ENCODE data around the gene TREM1.
"Not testable (repeated sequence)": the region's sequence is repeated elsewhere in the genome, so short reads cannot be mapped to it uniquely, and the experiment has no call there.

The TREM1 gene

DNA sequence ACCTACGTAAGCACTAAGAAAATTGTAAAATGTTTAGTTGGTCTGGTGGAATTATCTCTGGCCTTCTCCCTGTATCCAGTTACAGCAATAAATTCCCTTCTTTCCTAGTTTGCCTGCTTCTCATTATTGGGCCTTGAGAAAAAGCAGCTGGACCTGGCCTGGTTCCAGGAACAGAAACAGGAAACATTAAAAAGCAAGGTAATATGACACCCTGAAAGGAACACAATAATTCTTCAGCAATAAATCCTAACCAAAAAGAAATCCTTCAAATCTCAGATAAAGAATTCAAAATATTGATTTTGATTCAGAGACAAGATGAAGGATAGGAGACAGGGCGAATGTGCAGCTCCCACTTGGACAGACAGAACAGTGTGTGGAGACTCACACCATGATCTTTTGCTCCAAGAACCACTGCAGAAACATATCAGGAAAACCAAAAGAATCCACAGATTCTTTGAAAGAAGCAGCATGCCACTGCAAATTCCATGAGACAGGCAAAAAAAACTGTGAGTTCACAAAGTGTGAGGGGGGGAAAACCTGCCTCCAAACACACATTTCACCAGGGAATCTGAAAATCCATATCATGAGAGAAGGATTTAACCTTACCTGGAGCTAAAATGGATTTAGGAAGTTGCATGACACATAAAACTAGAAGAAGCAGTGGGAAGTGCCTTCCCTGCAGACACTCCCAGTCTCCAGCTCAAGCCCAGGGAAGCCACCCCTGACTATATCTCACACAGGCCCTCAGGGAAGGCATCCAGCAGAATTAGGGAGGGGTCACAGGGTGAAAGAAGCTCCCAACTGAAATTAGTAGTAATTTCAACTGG is 28.9 kb downstream of the TREM1 start:
- FAIRE-seq: no peak

DNA sequence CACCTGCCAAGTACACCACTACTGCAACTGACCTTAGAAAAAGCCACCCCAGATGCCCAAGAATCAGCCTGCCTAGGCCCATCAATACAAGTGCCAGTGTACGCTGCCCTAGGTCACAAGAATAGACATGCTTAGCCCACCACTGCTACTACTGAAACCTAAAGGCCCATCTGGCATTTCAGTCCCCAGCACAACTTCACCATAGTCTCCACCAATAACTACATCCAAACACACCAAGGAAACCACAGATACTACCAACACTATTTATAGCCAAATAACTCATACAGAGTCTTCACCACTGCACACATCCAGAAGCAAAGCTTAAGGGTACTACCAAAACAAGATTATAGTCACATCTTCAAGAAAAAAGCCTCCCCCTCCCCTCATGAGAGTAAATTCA is 30.1 kb downstream of the TREM1 start:
- no peak for FAIRE-seq

DNA sequence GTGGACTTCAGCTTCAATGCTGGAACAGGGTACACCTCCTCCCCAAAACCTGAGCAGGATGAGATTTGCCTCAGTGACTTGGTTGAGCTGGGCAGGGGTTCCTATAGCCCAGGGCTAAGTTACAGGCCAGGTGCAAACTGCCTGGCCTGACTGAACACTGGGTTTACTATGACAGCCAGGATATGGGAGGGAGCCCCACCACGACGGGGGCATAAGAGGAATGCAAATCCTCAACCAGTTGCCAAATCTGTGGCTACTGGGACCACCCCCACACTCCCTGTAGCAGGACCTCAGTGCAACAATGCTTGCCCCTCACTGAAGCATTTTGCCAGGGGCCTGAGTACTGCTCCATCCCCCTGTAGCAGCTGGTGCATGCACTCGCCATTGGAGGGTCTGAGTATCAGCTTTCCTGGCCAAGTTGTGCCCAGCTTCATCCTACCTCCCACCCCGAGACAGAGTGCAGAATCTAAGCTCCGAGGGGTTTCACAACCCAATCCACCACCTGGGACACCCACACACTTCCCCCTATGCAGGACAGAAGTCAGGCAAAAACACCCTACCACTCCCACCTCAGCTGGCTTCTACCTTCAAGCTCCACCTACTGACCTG is 30.7 kb downstream of the TREM1 start:
- no peak for FAIRE-seq

DNA sequence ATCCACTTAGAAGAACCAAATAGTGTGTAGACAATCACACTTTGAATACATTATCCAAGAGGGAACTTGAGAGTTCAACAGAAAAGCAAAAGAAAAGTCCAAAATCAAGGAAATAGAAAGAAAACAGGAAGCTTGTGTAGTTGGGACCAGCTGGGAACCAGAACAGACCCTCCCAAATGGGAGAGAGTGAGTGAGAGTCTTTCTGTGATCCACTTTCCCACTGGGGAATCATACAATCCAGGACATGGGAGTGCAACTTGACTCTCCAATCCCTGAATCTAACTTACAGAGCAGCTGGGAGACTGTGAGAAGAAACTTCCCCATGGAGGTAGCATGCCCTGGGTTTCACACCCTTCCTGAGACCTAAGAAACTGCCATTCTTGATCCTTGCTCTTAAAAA is 31.4 kb downstream of the TREM1 start:
- FAIRE-seq: no peak

DNA sequence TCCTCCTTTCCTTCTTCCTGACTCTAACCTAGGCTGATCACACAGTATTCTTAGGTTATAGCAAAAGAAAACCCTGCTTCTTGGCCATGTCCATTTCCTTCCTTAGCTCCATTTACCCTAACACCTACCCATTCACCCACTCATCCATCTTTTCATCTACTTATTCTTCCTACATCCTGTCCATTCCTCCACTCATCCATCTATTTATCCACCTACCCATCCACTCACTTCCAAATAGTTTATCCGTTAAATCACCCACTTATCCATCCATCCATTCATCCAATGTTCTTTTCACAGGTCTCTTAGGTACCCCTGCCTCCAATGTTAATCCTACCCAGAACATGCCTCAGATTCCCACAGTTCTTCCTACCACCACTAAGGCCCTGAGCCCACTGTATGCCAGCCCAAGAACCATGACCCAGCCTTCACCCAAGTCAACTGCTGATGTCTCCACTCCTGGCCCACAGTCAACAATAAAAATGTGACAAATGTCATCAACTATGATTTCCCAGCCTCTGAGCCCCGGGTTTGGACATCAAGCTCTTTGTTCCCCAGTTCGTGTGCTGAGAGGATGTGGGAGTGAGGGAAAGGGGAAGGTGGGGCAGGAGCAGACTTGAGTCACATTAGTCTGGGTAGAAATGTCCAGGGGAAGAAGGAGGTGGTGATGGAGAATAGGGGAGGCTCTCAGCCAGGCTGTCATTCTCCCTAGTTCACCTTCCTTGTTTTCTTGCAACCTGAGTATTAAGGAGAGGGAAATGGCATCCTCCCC is 33.9 kb downstream of the TREM1 start:
- no peak for FAIRE-seq

DNA sequence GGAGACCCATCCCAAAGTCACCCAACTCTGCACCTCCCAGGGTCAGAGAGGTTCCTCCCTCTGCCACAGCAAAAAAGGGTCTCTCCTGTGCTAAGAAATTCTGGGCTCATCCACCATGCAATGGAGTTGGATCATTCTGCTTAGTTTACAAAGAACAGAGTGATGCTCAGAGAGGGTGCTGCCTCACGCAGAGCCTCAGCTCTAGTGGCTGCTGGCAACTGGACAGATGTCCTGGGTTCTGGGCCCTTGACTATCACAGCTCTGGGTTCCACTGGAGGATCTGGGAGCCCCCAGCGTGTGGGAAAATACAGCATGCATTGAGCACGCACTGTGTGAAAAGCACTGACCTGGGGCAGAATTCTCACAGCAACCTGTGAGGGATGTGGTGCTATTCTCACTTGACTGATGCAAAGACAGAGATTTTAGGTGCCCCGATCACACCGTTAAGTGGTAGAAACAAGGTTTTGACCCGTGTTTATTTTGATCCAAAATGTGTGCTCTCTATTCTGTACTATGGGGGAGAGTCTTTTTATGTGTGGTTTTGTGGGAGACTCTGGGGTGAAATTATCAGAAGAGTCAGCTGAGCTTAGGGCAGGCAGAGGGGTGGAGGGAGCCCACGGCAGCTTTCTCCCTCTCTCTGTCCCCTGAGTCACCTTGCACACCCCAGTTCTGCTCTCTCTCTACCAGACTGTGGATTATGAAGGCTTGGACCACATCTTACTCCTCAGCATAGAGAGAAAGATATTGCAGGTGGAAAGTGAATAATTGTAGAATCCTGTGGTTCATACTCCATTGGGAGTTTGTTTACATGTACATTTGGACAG is 38.4 kb downstream of the TREM1 start:
- FAIRE-seq: no peak

DNA sequence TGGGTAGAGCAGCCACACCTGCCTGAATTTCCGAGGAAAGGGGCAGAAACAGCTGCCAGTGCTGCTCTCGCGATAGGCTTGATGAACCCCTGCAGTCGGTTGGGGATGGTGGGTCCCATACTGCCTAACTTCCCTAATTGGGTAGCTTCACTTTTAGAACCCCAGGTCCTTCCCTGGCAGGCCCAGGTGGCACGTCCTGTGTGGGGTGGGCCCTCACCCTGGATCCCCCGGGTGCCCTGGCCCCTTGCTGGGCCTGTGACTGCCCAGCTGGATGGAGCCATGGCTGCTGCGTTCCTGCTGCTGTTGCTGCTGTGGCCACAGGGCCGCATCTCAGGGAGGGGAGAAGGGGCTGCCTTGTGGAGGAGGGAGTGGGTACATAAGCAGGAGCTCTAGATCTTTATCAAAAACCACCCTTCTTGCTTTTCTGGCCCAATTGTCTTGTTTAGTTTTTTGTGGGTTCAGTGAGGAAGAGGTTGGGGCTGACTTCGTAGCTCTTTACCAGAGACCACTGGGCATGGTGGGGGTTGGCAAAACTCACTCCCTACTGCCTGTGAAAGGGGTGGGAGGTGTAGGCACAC is 39.1 kb downstream of the TREM1 start:
- no peak for FAIRE-seq

DNA sequence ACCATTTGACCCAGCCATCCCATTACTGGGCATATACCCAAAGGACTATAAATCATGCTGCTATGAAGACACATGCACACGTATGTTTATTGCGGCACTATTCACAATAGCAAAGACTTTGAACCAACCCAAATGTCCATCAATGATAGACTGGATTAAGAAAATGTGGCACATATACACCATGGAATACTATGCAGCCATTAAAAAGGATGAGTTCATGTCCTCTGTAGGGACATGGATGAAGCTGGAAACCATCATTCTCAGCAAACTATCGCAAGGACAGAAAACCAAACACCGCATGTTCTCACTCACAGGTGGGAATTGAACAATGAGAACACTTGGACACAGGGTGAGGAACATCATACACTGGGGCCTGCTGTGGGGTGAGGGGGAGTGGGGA is 40.0 kb downstream of the TREM1 start:
- FAIRE-seq: not testable (repeated sequence)

DNA sequence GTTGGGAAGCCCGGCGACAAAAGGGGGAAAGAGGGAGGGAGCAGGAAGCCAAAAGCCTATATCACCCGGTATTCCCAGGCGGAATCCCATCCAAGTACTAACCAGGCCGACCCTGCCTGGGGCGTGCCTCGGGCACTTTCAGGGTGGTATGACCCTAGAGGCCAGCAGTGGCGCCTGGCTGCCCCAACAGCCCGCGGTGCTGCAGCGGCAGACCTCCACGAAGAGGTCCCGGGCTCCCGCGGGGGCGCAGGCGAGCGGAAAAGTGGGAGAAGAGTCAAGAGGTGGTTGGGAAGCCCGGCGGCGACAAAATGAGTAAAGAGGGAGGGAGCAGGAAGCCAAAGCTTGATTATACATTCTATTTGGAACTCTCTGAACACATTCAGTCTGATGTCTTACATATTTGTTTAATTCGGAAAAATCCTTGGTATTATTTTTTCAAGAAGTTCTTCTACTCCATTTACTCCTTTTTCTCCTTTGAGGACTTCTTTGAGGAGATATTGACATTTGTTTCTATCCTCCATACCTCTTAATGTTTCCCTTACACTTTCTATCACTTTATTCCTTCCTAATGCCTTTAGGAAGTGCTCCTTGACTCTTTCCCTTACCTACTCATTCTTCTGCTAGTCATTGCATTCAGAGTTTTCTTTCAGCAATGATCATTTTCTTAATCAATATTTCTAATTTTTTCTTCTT is 46.9 kb downstream of the TREM1 start:
- FAIRE-seq: no peak

DNA sequence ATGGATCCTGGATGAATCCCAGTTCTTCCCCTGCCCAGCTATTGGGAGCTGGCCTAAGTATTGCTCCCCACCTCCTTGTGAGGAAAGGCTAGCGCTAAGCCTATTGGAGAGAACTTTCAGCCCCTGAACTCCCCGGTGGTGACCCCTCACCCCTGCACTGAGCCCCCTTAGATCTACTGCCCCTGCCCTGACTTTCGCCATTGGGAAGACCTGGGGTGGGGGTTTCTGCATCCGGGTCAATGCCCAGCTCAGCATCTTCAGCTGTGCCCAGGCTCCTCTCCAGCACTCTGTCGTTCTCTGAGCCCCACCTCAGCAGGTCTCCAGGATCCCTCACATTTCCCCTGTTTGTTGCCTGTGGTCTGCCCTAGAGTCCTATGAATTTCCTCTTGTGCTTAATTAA is 49.4 kb downstream of the TREM1 start:
- no peak for FAIRE-seq

DNA sequence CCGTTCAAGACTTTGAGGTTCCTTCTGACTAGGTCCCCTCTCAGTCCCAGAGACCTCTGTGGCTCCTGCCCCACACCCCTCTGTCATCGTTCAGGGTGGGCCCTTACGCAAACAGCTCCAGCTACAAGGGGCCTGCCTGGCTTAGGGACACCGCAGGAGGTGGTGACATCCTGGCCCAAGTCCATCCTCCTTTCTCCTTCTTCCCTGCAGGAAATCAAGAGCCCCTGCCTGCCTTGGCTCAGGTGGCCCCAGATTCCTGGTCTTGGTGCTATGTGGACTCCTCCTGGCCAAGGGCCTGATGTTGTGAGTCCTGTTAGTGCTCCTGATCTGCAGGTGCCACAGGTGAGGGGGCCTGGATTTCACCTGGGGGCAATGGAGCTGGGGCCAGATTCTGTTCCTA is 50.2 kb downstream of the TREM1 start:
- FAIRE-seq: no peak

DNA sequence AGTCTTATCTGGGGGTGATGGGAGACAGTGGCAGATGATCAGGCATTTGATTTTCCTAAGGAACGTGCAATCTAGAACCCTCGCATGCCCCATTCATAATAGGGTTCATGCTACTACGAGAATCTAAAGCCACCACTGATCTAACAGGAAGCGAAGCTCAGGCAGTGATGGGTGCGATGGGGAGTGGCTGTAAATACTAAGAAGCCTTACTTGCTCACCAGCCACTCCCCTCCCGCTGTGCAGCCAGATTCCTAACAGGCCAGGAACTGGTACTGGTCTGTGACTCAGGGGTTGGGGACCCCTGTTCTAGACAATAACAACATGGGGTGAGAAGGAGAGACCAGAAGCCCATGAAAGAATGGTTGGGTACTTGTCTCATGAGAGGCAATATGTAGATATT is 53.8 kb downstream of the TREM1 start:
- FAIRE-seq: no peak

DNA sequence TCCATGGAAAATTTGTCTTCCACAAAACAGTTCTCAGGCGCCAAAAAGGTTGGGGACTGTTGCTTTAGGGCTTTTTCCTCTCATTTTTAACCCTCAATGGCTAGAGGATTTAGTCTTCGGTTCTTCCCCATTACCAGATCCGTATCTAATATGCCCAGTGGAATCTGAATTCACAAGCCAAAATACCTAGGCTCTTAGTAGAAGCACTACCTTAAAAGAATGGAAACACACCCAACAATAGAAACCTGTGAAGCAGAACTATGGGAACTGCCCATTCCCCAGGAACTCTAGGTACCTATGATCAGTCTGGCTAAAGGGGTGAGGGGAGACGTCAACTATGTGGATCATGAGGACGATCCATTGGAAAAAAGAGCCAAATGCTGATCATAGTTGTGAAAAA is 55.2 kb downstream of the TREM1 start:
- no peak for FAIRE-seq

DNA sequence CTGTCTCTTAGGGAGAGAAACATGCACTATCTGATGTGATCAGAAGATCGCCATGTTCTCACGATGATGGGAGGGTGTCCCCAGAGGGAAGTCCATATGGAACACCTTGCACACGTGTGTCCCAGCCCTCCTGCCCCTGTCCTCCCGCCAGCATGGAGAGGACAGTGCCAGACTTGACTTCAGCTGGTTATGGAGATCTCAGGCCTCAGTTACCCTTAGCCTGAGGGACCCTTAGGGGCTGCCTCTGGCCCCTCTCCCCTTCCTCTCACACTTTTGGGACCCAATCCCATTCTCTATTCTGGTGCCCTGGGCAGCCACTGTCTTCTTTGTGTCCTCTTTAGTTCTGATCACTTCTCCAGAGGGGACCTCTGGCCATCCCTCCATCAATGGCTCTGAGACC is 56.8 kb downstream of the TREM1 start:
- no peak for FAIRE-seq

DNA sequence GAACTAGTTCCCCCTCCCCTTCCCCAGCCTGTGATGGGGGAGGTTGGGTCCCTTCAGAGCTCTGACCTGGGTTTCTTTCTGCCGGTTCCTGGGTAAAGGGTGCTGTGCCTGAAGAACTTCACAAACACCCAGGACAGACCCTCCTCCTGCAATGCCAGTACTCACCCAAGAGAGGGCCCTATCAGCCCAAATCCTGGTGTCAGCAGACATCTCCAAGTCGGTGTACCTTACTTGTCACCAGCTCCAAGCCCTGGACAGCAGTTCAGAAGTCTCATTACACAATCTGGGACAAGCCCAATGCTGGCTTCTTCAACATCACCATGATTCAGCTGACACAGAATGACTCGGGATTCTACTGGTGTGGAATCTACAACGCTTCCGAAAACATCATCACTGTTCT is 57.9 kb downstream of the TREM1 start:
- FAIRE-seq: no peak

DNA sequence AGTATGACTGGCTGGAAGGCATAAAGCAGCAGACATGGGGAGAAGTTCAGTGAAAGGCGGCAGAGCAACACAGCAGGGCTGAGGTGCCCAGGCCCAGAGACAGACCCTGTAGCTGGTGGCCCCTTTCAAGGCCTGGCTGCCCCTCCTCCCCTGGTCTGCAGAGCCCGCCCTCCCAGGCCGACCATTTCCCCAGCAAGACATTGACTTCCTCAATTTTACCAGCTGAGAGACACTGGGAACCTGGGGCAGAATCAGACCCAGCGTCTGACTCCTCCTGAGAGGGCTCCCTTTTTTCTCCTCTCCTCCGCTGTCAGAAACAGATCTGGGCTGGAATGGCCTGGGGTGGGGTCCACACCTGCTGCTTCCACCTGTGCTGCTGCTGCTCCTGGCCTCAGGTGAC is 58.4 kb downstream of the TREM1 start, which contains the start of gene TREML4:
Gene TREML4, plus strand, starts transcription at position 254 of the 400 bp plus-strand sequence. Its CDS starts 79 bp downstream, at position 333.
- FAIRE-seq: no peak

DNA sequence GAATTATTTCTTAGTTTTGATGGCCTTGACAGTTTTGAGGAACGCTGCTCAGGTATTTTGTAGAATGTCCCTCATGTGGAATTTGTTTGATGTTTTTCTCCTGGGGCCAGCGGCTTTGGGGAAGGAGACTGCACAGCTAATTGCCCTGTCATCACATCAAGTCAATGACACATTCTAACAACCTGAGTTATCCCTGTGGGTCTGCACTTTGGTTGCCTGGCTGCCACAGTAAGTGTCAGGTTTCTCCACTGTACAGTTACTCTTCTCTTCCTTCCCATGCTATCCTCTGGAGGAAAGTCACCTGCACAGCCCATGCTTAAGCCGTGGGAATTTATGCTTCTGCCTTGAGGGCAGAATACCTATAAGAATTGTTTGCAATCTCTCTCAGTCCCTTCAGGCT is 59.7 kb downstream of the TREM1 start:
- no peak for FAIRE-seq

DNA sequence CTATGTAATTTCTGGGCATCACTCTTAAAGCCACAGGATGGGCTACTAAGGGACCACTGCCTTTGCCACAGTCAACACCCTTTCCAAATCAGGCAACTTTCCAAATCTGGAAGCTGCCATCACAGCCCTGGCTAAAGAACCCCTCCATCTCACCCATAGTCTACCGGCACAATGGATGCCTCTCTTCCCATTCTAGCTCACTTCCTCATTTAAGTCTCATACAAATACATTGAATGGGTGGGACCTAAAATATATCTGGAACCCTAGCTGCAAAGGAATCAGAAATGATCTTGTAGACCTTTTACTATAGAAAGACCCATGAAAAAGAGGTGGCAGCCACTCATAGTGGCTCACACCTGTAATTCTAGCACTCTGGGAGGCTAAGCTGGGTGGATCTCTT is 61.7 kb downstream of the TREM1 start:
- FAIRE-seq: no peak

Measured in islet of Langerhans (tissue), 1 donor.